ENCODE data around the gene HDAC4.

HDAC4 gene

DNA sequence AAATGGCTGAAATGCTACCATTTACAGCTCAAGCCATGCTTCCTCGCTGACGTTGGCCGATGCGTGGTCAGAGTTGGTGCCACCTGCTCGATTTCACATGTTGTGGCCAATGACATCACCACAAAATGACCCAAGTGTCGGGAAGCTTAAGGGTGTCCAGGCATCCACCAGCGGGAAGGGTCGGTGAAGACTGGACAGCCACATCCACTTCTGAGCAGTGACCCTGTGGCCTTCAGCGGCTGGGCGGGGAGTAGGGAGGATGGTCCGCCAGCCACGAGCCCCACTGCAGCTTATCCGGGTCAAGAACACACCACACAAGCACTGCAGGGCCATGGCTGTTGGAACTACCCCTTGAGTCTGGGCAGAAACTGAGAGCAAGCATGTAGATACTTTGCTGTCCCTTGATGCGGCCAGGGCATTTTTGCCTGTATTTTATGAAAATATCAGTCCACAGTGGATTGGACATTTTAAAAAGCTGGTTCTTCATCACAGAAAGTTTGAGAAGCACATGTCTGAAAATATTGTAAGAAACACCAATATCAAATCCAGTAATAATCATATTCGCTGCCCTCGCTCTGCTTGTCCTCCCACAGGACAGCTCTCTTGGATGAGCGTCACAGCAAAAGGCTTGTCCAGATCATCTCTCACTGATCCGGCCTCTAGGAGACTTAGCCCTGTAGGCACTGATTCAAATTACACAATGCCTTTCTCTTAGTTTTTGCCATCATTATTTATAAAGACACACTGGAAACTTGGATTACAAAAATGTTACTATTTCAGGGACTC, 379.0 kb downstream of the HDAC4 start:
- Histone ChIP-seq H3K36me3 (ENCODE audit: control insufficient read depth in 1 of 2, insufficient read depth in 2 of 2, low read length in 2 of 2) (no peaks in the 10 kb centered on the region), H3K9ac (ENCODE audit: low read depth in 1 of 2, low read length in 2 of 2) (no peak overlapping the region), H3K27ac (ENCODE audit: low read depth, low read length) (no peak overlapping the region), H3K27me3 (ENCODE audit: control insufficient read depth in 1 of 2, insufficient read depth in 2 of 2, low read length in 2 of 2) (no peaks in the 10 kb centered on the region), H3K4me3 (ENCODE audit: low read depth in 1 of 2, low read length in 2 of 2) (no peak overlapping the region), H3K9me3 (ENCODE audit: control insufficient read depth in 1 of 2, low read length in 2 of 2) (peaks cover 0 to 3% of the 10 kb centered on the region in 2 donors), H3K4me1 (ENCODE audit: control insufficient read depth in 1 of 2, insufficient read depth in 2 of 2, low read length in 2 of 2) (no peaks in the 10 kb centered on the region)

DNA sequence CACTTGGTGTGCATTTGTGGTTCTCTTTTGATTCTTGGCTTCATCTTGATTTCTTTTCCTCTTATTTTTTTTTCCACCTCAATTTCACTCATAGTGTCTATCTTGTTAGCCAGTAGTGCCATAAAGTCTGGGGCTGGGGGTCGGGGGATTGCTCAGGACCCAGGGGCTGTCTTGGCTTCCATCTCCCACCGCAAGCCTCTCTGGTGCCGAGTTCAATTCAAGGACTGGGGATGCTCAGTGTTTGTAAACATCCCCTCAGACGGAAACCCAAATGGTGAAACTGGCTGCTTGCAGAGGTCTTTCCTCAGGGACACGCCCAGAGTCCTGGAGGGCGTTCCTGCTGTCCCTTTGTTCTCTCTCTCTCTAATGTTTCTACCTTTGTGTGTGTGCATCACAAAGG, 379.6 kb downstream of the HDAC4 start:
- Histone ChIP-seq H3K4me1 (ENCODE audit: control insufficient read depth in 1 of 2, insufficient read depth in 2 of 2, low read length in 2 of 2) (no peaks in the 10 kb centered on the region), H3K4me3 (ENCODE audit: low read depth in 1 of 2, low read length in 2 of 2) (no peak overlapping the region), H3K36me3 (ENCODE audit: control insufficient read depth in 1 of 2, insufficient read depth in 2 of 2, low read length in 2 of 2) (no peaks in the 10 kb centered on the region)

DNA sequence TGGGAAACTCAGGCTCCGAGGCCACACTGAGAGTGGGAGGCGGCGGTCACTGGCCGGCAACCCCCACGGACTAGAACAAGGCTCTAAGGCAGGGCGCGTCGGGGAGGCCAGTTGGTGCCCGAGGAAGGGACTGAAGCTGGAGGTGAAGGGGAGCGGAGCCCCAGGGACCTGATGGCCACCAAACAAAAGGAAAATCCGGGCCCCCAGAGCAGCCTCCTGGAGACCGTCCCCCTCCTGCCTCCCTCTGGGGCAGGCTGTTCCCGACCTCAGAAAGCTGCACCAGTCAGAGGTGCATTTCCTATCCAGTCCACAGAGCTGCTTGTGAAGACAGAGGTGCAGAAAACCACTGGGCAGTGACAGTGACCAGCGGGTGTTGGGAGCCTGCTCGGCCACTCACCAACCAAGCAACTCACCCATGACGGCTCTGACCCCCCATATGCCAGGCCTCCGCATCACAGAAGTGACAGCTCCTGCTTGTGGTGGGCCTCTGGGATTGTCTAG, 380.2 kb downstream of the HDAC4 start:
- Histone ChIP-seq H3K9ac (ENCODE audit: low read depth in 1 of 2, low read length in 2 of 2) (no peak overlapping the region), H3K9me3 (ENCODE audit: control insufficient read depth in 1 of 2, low read length in 2 of 2) (peaks cover 0 to 3% of the 10 kb centered on the region in 2 donors), H3K27me3 (ENCODE audit: control insufficient read depth in 1 of 2, insufficient read depth in 2 of 2, low read length in 2 of 2) (no peaks in the 10 kb centered on the region), H3K4me3 (ENCODE audit: low read depth in 1 of 2, low read length in 2 of 2) (no peak overlapping the region), H3K4me1 (ENCODE audit: control insufficient read depth in 1 of 2, insufficient read depth in 2 of 2, low read length in 2 of 2) (no peaks in the 10 kb centered on the region), H3K27ac (ENCODE audit: low read depth, low read length) (no peak overlapping the region), H3K36me3 (ENCODE audit: control insufficient read depth in 1 of 2, insufficient read depth in 2 of 2, low read length in 2 of 2) (no peaks in the 10 kb centered on the region)

More for the DNA sequence above, 379.6 kb downstream of the HDAC4 start:
- H3K27me3 ChIP-seq (ENCODE audit: control insufficient read depth in 1 of 2, insufficient read depth in 2 of 2, low read length in 2 of 2) = no peaks in the 10 kb centered on the region
- H3K9ac ChIP-seq (ENCODE audit: low read depth in 1 of 2, low read length in 2 of 2) = no peak overlapping the region
- peaks cover 0 to 3% of the 10 kb centered on the region in 2 donors for H3K9me3 ChIP-seq (ENCODE audit: control insufficient read depth in 1 of 2, low read length in 2 of 2)
- H3K27ac ChIP-seq (ENCODE audit: low read depth, low read length) = no peak overlapping the region

DNA sequence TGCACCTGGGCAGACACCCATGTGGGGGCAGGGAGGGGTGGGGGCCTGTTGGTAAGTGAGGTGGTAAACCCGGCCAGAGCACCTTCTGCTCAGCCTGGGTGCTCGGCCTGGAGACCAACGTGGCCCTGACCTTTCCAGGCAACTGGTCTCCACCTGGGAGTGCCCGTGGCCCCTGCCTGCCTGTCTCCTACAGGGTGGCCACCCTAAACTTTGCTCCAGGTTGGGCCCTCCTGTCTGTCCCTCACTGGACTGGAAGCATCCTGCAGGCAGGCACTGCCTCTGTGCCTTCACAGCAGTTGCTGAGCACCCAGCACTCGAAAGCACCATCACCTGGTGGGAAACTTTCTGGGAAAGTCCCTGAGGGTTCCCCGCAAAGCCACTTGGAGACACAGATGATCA, 381.6 kb downstream of the HDAC4 start:
- Histone ChIP-seq H3K9me3 (ENCODE audit: control insufficient read depth in 1 of 2, low read length in 2 of 2) (peaks cover 0 to 3% of the 10 kb centered on the region in 2 donors), H3K27ac (ENCODE audit: low read depth, low read length) (no peak overlapping the region), H3K4me3 (ENCODE audit: low read depth in 1 of 2, low read length in 2 of 2) (no peak overlapping the region), H3K27me3 (ENCODE audit: control insufficient read depth in 1 of 2, insufficient read depth in 2 of 2, low read length in 2 of 2) (no peaks in the 10 kb centered on the region), H3K9ac (ENCODE audit: low read depth in 1 of 2, low read length in 2 of 2) (no peak overlapping the region), H3K36me3 (ENCODE audit: control insufficient read depth in 1 of 2, insufficient read depth in 2 of 2, low read length in 2 of 2) (no peaks in the 10 kb centered on the region), H3K4me1 (ENCODE audit: control insufficient read depth in 1 of 2, insufficient read depth in 2 of 2, low read length in 2 of 2) (no peaks in the 10 kb centered on the region)

DNA sequence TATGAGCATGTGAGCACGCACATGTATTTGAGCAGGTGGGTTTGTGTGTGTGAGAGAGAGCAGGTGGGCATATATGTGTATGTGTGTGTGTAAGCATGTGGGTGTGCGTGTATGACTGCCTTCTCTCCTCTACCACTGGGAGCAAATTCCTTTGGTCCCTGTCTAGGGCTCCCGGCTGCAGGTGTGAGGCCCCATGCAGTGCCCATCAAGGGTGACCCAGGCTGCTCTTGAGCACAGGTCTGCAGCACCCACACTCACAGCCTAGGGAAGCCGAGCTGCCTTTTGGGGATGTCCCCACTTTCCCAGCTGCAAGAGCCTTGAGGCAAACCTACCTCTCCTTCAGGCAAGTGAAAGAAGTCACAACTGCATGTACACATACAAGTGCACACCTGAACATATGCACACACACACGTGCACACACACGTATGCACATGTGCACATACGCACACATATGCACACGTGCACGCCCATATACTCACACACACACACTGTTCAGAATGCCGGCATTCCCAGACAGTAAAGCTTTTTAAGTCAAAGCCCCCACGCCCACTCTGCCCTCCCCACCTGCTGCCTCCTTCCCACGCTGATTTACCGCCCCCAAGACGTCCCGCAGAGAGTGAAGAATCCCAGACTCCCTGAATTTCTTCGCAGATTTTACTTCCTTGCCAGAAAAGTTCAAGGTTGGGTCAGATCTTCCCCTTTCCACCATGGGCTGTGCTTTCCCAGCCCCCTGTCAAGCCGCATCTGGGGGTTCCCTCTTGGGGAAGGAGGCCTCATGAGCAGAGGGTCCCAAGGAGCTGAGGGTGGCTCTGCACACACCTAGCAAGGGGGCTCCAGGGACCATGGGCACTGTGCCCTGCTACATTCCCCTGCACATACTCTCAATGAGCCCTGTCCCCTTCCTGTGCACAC, 382.3 kb downstream of the HDAC4 start:
- Histone ChIP-seq H3K4me1 (ENCODE audit: control insufficient read depth in 1 of 2, insufficient read depth in 2 of 2, low read length in 2 of 2) (no peaks in the 10 kb centered on the region), H3K9me3 (ENCODE audit: control insufficient read depth in 1 of 2, low read length in 2 of 2) (peaks cover 0 to 3% of the 10 kb centered on the region in 2 donors), H3K27ac (ENCODE audit: low read depth, low read length) (no peak overlapping the region), H3K4me3 (ENCODE audit: low read depth in 1 of 2, low read length in 2 of 2) (no peak overlapping the region), H3K36me3 (ENCODE audit: control insufficient read depth in 1 of 2, insufficient read depth in 2 of 2, low read length in 2 of 2) (no peaks in the 10 kb centered on the region), H3K9ac (ENCODE audit: low read depth in 1 of 2, low read length in 2 of 2) (no peak overlapping the region), H3K27me3 (ENCODE audit: control insufficient read depth in 1 of 2, insufficient read depth in 2 of 2, low read length in 2 of 2) (no peaks in the 10 kb centered on the region)

DNA sequence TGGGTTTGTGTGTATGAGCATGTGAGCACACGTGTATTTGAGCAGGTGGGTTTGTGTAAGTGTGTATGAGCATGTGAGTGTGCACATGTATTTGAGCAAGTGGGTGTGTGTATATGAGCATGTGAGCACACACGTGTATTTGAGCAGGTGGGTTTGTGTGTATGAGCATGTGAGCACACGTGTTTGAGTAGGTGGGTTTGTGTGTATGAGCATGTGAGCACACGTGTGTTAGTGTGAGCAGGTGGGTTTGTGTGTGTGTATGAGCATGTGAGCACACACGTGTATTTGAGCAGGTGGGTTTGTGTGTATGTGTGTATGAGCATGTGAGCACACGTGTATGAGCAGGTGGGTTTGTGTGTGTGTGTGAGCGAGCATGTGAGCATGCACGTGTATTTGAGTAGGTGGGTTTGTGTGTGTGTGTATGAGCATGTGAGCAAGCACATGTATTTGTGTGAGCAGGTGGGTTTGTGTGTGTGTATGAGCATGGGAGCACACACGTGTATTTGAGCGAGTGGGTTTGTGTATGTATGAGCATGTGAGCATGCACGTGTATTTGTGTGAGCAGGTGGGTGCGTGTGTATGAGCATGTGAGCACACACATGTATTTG, 383.2 kb downstream of the HDAC4 start:
- H3K9ac ChIP-seq (ENCODE audit: low read depth in 1 of 2, low read length in 2 of 2) = no peak overlapping the region
- H3K4me3 ChIP-seq (ENCODE audit: low read depth in 1 of 2, low read length in 2 of 2) = no peak overlapping the region
- no peaks in the 10 kb centered on the region for H3K27me3 ChIP-seq (ENCODE audit: control insufficient read depth in 1 of 2, insufficient read depth in 2 of 2, low read length in 2 of 2)
- H3K9me3 ChIP-seq (ENCODE audit: control insufficient read depth in 1 of 2, low read length in 2 of 2) = peaks cover 0 to 3% of the 10 kb centered on the region in 2 donors
- H3K36me3 ChIP-seq (ENCODE audit: control insufficient read depth in 1 of 2, insufficient read depth in 2 of 2, low read length in 2 of 2) = no peaks in the 10 kb centered on the region
- no peaks in the 10 kb centered on the region for H3K4me1 ChIP-seq (ENCODE audit: control insufficient read depth in 1 of 2, insufficient read depth in 2 of 2, low read length in 2 of 2)
- no peak overlapping the region for H3K27ac ChIP-seq (ENCODE audit: low read depth, low read length)

DNA sequence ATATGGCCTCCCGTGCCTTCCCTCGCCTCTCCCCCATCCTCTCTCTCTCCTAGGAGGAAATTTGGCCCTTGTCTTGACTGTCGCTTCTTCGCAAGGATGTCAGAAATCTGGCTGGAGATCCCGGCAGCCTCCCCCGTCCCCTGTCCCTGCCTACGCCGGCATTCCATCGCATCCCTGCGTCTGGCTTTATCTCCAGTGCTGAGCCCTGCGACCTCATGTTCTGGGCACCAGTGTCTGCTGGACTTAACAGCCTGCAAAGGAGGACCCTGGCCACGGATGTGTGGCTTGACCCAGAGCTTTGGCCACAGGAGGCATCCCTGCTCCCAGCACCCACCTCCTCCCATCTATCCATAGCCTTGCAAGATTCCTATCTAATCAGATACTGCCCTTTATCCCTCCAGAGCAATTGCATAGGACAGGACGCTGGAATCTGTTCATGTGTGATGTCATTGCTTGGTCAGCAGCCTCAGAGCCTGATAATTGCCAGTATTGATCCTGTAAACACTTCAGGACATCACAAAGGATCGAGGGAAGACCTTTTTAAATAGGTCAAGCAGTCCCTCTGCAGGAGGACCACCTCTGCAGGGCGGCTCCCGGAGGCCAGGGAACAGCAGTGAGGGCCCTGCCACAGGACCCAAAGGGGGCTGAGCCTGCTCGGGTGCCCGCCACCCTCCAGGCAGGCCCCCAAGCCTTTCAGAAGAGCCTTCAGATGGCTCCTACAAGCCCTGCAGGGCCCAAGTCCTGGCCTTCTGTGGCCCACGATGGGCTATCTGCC, 384.7 kb downstream of the HDAC4 start:
- Histone ChIP-seq H3K9me3 (ENCODE audit: control insufficient read depth in 1 of 2, low read length in 2 of 2) (peaks cover 0 to 3% of the 10 kb centered on the region in 2 donors), H3K27me3 (ENCODE audit: control insufficient read depth in 1 of 2, insufficient read depth in 2 of 2, low read length in 2 of 2) (peaks cover 0 to 5% of the 10 kb centered on the region in 2 donors)

DNA sequence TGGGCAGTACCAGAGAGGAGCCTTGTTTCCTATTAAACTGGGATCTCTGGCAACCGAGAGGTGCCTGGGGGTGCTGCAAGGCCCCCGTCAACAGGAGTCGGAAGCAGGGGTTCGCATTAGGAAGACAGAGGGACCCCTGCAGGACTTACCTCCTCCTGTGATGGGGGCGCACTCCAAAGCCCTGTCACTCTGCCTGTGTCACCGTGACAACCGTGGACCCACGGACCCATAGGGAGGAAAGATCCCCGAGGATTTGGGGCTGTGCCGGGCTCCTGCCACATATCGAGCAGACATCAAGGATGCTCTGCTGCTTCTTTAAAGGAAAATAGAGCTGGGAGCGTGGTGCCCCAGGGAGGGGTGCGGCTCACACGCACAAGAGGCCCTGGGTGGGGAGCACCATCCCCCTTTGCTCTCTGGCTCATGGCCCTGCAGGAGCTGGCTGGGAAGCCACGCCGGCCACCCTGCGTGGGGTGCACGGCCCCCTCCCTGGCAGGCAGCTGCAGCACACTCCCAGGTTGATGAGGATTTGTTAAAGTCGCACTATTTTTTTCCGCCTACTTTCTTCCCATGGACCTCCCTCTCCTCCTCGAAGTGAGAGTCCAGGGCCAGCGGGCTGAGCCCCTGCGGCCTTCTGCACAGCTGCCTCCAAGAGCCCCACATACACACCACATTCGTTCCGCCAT, 385.5 kb downstream of the HDAC4 start:
- H3K9ac ChIP-seq (ENCODE audit: low read depth in 1 of 2, low read length in 2 of 2) = no peak overlapping the region
- no peaks in the 10 kb centered on the region for H3K36me3 ChIP-seq (ENCODE audit: control insufficient read depth in 1 of 2, insufficient read depth in 2 of 2, low read length in 2 of 2)
- H3K27ac ChIP-seq (ENCODE audit: low read depth, low read length) = no peak overlapping the region
- peaks cover 0 to 3% of the 10 kb centered on the region in 2 donors for H3K9me3 ChIP-seq (ENCODE audit: control insufficient read depth in 1 of 2, low read length in 2 of 2)
- no peaks in the 10 kb centered on the region for H3K4me1 ChIP-seq (ENCODE audit: control insufficient read depth in 1 of 2, insufficient read depth in 2 of 2, low read length in 2 of 2)
- peaks cover 0 to 5% of the 10 kb centered on the region in 2 donors for H3K27me3 ChIP-seq (ENCODE audit: control insufficient read depth in 1 of 2, insufficient read depth in 2 of 2, low read length in 2 of 2)
- H3K4me3 ChIP-seq (ENCODE audit: low read depth in 1 of 2, low read length in 2 of 2) = no peak overlapping the region

More for the DNA sequence above, 384.7 kb downstream of the HDAC4 start:
- no peaks in the 10 kb centered on the region for H3K4me1 ChIP-seq (ENCODE audit: control insufficient read depth in 1 of 2, insufficient read depth in 2 of 2, low read length in 2 of 2)
- H3K9ac ChIP-seq (ENCODE audit: low read depth in 1 of 2, low read length in 2 of 2) = no peak overlapping the region
- H3K4me3 ChIP-seq (ENCODE audit: low read depth in 1 of 2, low read length in 2 of 2) = no peak overlapping the region
- no peaks in the 10 kb centered on the region for H3K36me3 ChIP-seq (ENCODE audit: control insufficient read depth in 1 of 2, insufficient read depth in 2 of 2, low read length in 2 of 2)
- no peak overlapping the region for H3K27ac ChIP-seq (ENCODE audit: low read depth, low read length)
